ENCODE data around the gene NUDT13.
A peak's percentile ranks its signal among the peaks of the same experiment; 100 is the strongest.
"Not testable (repeated sequence)": the region's sequence is repeated elsewhere in the genome, so short reads cannot be mapped to it uniquely, and the experiment has no call there.

NUDT13 gene

GRCh38 chr10:73099141-73099540, 11.1 kb upstream of the NUDT13 start:
- DNase-seq (ENCODE audit: low spot score): no peak

- no peak for DNase-seq (ENCODE audit: low spot score)
These were observed 4.0 kb upstream of the NUDT13 start for GRCh38 chr10:73106301-73106700.

- DNase-seq (ENCODE audit: low spot score): not testable (repeated sequence)
These were observed 1.0 kb upstream of the NUDT13 start for GRCh38 chr10:73109248-73109652.

- not testable (repeated sequence) for DNase-seq (ENCODE audit: low spot score)
These were observed 1.8 kb downstream of the NUDT13 start for GRCh38 chr10:73112032-73112431.

- DNase-seq (ENCODE audit: low spot score): no peak
These were observed 3.3 kb downstream of the NUDT13 start for GRCh38 chr10:73113551-73113950.

GRCh38 chr10:73116017-73116416, 5.8 kb downstream of the NUDT13 start:
- no peak for DNase-seq (ENCODE audit: low spot score)

GRCh38 chr10:73117976-73118743, 7.9 kb downstream of the NUDT13 start:
- DNase-seq (ENCODE audit: low spot score): no peak

- no peak for DNase-seq (ENCODE audit: low spot score)
These were observed 9.2 kb downstream of the NUDT13 start for GRCh38 chr10:73119457-73119856.

GRCh38 chr10:73119952-73120351, 9.7 kb downstream of the NUDT13 start:
- DNase-seq (ENCODE audit: low spot score): no peak

- DNase-seq (ENCODE audit: low spot score): no peak
These were observed 16.1 kb downstream of the NUDT13 start for GRCh38 chr10:73126343-73126742.

- no peak for DNase-seq (ENCODE audit: low spot score)
These were observed 21.0 kb downstream of the NUDT13 start for GRCh38 chr10:73131301-73131700.

GRCh38 chr10:73131913-73132686, 21.8 kb downstream of the NUDT13 start:
- no peak for DNase-seq (ENCODE audit: low spot score)

GRCh38 chr10:73134727-73135126, 24.5 kb downstream of the NUDT13 start:
- no peak for DNase-seq (ENCODE audit: low spot score)

- DNase-seq (ENCODE audit: low spot score): no peak
These were observed 26.4 kb downstream of the NUDT13 start for GRCh38 chr10:73136627-73137026.

GRCh38 chr10:73139251-73139650, 29.0 kb downstream of the NUDT13 start:
- DNase-seq (ENCODE audit: low spot score): no peak

GRCh38 chr10:73141603-73142002, 31.3 kb downstream of the NUDT13 start:
- DNase-seq (ENCODE audit: low spot score): no peak

GRCh38 chr10:73150633-73151413, 40.6 kb downstream of the NUDT13 start:
- not testable (repeated sequence) for DNase-seq (ENCODE audit: low spot score)

- no peak for DNase-seq (ENCODE audit: low spot score)
These were observed 41.8 kb downstream of the NUDT13 start for GRCh38 chr10:73152009-73152408.

GRCh38 chr10:73156054-73156453, 45.8 kb downstream of the NUDT13 start:
- no peak for DNase-seq (ENCODE audit: low spot score)

GRCh38 chr10:73159038-73159648, 48.9 kb downstream of the NUDT13 start:
- DNase-seq (ENCODE audit: low spot score): peak; percentile 65

GRCh38 chr10:73161079-73161478, 50.8 kb downstream of the NUDT13 start:
- no peak for DNase-seq (ENCODE audit: low spot score)

GRCh38 chr10:73161662-73162061, 51.4 kb downstream of the NUDT13 start:
- DNase-seq (ENCODE audit: low spot score): no peak
